HUES6 (cell line): ENCODE results near the gene XPO6.

Experiments
- H3K27ac ChIP-seq: 2 replicates; pipeline ENCODE4 v1.7.0; 2013; ENCODE audit warnings: low read depth, mild to moderate bottlenecking, low read length, inconsistent platforms
- H3K27me3 ChIP-seq: 2 replicates; pipeline ENCODE4 v1.6.1; 2013; ENCODE audit warnings: low read length; ENCODE audit not compliant: control insufficient read depth, insufficient read depth
- H3K36me3 ChIP-seq: 2 replicates; pipeline ENCODE4 v1.6.1; 2013; ENCODE audit warnings: low read length; ENCODE audit not compliant: control insufficient read depth, insufficient read depth
- H3K4me1 ChIP-seq: 2 replicates; pipeline ENCODE4 v1.6.1; 2013; ENCODE audit warnings: low read length; ENCODE audit not compliant: control insufficient read depth, insufficient read depth
- H3K4me3 ChIP-seq: 2 replicates; pipeline ENCODE4 v1.5.1; 2013; ENCODE audit warnings: low read depth, low read length
- H3K9ac ChIP-seq: one replicate; pipeline ENCODE4 v1.6.1; 2013; ENCODE audit warnings: mild to moderate bottlenecking, low read length
- H3K9me3 ChIP-seq: 2 replicates; pipeline ENCODE4 v1.6.1; 2013; ENCODE audit warnings: low read depth, low read length; ENCODE audit not compliant: control insufficient read depth, insufficient read depth

XPO6 gene

GRCh38 chr16:28210264-28210663, 1.5 kb downstream of the XPO6 start:
- Histone ChIP-seq H3K36me3 (peaks cover 36% of the 10 kb centered on the region), H3K27ac (no peak overlapping the region), H3K9me3 (no peaks in the 10 kb centered on the region), H3K4me3 (peak overlapping the region; percentile 96), H3K4me1 (peaks cover 21% of the 10 kb centered on the region), H3K27me3 (no peaks in the 10 kb centered on the region), H3K9ac (peak overlapping the region; percentile 89)

GRCh38 chr16:28208824-28209223, 2.9 kb downstream of the XPO6 start:
- no peak overlapping the region for H3K4me3 ChIP-seq
- no peaks in the 10 kb centered on the region for H3K9me3 ChIP-seq
- H3K27me3 ChIP-seq, result no peaks in the 10 kb centered on the region
- H3K27ac ChIP-seq, result no peak overlapping the region
- peaks cover 51% of the 10 kb centered on the region for H3K36me3 ChIP-seq
- peaks cover 21% of the 10 kb centered on the region for H3K4me1 ChIP-seq
- no peak overlapping the region for H3K9ac ChIP-seq

GRCh38 chr16:28208131-28208530, 3.6 kb downstream of the XPO6 start:
- Histone ChIP-seq H3K4me3 (no peak overlapping the region), H3K9me3 (no peaks in the 10 kb centered on the region), H3K4me1 (peaks cover 21% of the 10 kb centered on the region), H3K9ac (no peak overlapping the region), H3K27ac (no peak overlapping the region), H3K27me3 (no peaks in the 10 kb centered on the region), H3K36me3 (peaks cover 58% of the 10 kb centered on the region)

- H3K9ac ChIP-seq, result no peak overlapping the region
Observed at GRCh38 chr16:28207399-28207798, 4.4 kb downstream of the XPO6 start.

GRCh38 chr16:28205974-28206373, 5.8 kb downstream of the XPO6 start:
- Histone ChIP-seq H3K9me3 (no peaks in the 10 kb centered on the region), H3K9ac (no peak overlapping the region), H3K27me3 (no peaks in the 10 kb centered on the region), H3K27ac (no peak overlapping the region), H3K4me3 (no peak overlapping the region), H3K36me3 (peaks cover 76% of the 10 kb centered on the region), H3K4me1 (peaks cover 13% of the 10 kb centered on the region)

More at GRCh38 chr16:28207399-28207798, 4.4 kb downstream of the XPO6 start:
- Histone ChIP-seq H3K9me3 (no peaks in the 10 kb centered on the region), H3K4me3 (no peak overlapping the region), H3K27ac (no peak overlapping the region), H3K36me3 (peaks cover 65% of the 10 kb centered on the region), H3K27me3 (no peaks in the 10 kb centered on the region), H3K4me1 (peaks cover 16% of the 10 kb centered on the region)

GRCh38 chr16:28205117-28205899, 6.5 kb downstream of the XPO6 start:
- peaks cover 7% of the 10 kb centered on the region for H3K4me1 ChIP-seq
- H3K9ac ChIP-seq, result no peak overlapping the region
- no peaks in the 10 kb centered on the region for H3K9me3 ChIP-seq
- peaks cover 81% of the 10 kb centered on the region for H3K36me3 ChIP-seq
- no peaks in the 10 kb centered on the region for H3K27me3 ChIP-seq
- no peak overlapping the region for H3K4me3 ChIP-seq
- no peak overlapping the region for H3K27ac ChIP-seq

DNA sequence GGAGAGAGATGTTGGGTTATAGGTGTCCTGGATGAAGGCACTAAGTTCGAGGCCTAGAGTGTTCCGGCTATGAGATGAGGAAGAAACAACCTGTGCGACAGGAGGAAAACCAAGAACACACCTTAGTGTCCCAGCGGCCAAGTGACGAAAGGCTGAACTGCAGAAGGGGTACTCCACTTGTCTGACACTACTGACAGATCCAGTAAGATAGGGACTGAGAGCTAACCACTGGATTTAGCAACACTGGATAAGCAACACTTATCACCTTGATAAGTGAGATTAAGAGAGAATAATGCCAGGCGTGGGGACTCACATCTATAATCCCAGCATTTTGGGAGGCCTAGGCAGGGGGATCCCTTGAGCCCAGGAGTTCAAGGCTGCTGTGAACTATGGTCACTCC, 7.1 kb downstream of the XPO6 start:
- Histone ChIP-seq H3K4me1 (peaks cover under 1% of the 10 kb centered on the region; the same call in 1 of the 2 replicates), H3K36me3 (peaks cover 81% of the 10 kb centered on the region), H3K9me3 (no peaks in the 10 kb centered on the region), H3K4me3 (no peak overlapping the region), H3K27ac (no peak overlapping the region), H3K27me3 (no peaks in the 10 kb centered on the region), H3K9ac (no peak overlapping the region)

DNA sequence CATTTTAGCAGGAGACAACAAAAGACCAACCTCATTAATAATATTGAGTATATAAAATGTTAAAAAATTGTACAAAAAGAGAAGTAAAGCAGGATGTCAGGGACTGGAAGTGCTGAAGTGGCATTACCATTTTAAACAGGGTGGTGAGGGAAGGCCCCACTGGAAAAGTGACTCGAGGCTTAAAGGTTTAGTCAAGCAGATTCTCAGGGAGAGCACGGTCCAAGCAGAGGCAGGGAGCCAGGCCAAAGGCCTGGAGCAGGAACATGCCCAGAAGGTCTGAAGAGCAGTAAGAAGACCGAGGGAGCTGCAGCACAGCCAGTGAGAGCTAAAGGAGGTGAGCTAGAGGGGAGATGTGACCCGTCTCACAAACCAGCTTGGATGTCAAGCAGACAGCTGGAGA, 7.6 kb downstream of the XPO6 start:
- Histone ChIP-seq H3K27me3 (no peaks in the 10 kb centered on the region), H3K4me1 (no peaks in the 10 kb centered on the region), H3K9ac (no peak overlapping the region), H3K9me3 (no peaks in the 10 kb centered on the region), H3K27ac (no peak overlapping the region), H3K36me3 (peaks cover 79% of the 10 kb centered on the region), H3K4me3 (no peak overlapping the region)

DNA sequence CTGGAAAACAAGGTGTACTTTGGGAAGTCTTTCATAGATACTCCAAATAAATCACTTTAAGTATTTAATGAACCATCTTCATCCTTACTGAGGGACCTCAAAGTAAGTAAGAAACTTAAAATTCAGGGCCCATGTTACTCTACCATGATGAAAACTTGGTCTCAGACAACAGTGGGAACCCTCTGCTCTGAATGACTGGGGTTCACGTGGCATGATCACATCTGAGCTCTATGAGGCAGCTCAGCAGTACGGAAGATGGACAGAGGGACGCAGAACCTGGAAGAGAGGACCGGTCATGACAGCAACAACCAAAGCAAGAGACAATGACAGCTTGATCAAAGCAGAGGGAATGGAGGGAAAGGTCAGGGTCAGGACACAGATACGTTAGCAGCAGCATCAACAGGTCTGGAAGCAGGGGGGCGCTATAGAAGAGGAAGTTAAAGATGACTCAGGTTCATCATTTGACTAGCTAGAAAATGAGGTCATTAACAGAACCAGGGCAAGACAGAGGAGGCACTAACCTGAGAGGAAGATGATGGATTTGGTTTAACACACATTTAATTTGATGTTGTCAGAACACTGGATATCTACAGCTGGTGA, 9.5 kb downstream of the XPO6 start:
- peaks cover 64% of the 10 kb centered on the region for H3K36me3 ChIP-seq
- no peaks in the 10 kb centered on the region for H3K4me1 ChIP-seq
- H3K27me3 ChIP-seq, result no peaks in the 10 kb centered on the region
- no peak overlapping the region for H3K27ac ChIP-seq
- no peak overlapping the region for H3K9ac ChIP-seq
- H3K9me3 ChIP-seq, result no peaks in the 10 kb centered on the region
- no peak overlapping the region for H3K4me3 ChIP-seq

DNA sequence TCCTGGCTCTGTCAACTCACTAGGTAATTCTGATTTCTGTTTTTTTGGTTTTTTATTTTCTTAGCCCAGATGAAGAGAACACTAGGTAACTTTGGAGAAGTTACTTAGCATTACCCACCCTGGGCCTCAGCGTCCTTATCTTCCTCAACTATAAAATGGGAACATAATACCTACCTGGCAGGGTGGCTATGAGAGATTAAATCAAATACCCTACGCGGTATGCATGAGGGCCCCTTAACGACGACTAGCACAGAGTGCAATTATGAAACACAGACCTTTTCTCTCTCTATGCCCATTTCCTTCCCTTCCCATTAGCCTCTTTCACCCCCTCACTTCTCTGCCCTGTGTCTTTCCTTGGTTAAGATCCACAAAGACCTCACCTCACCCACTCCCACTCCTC, 11.1 kb downstream of the XPO6 start:
- H3K36me3 ChIP-seq, result peaks cover 54% of the 10 kb centered on the region
- H3K27ac ChIP-seq, result no peak overlapping the region

GRCh38 chr16:28196387-28196987, 15.3 kb downstream of the XPO6 start:
- Histone ChIP-seq H3K36me3 (peaks cover 24% of the 10 kb centered on the region), H3K9me3 (no peaks in the 10 kb centered on the region), H3K4me1 (peaks cover 28% of the 10 kb centered on the region), H3K4me3 (no peak overlapping the region), H3K27ac (no peak overlapping the region), H3K27me3 (no peaks in the 10 kb centered on the region), H3K9ac (no peak overlapping the region)

More for the DNA sequence above, 11.1 kb downstream of the XPO6 start:
- Histone ChIP-seq H3K9ac (no peak overlapping the region), H3K4me1 (no peaks in the 10 kb centered on the region), H3K9me3 (no peaks in the 10 kb centered on the region), H3K27me3 (no peaks in the 10 kb centered on the region), H3K4me3 (no peak overlapping the region)
